ENCODE data around the gene ZBTB43. TPM values are rescaled to one million over a fixed set of nuclear protein-coding genes. Genes with fewer than 3 reads are reported as not detected.
"Not testable (repeated sequence)": the region's sequence is repeated elsewhere in the genome, so short reads cannot be mapped to it uniquely, and the experiment has no call there.

ZBTB43 gene
- total RNA-seq, 1 donor from 2014 or later, result 16.7 TPM

DNA sequence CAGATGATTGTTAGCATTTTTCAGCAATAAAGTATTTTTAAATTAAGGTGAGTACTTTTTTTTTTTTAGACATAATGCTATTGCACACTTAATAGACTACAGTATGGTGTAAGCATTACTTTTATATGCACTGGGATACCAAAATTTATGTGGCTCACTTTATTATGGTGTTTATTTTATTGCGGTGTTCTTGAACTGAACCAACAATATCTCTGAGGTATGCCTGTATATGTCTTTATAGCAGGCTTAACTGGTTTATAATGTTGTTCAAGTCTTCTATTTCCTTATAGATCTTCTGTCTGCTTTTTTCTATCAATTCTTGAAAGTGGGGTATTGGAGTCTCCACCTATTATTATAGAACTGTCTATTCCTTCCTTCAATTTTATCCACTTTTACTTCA, 18.0 kb downstream of the ZBTB43 start:
- Mint-ChIP-seq H3K27ac (no peak overlapping the region), H3K4me1 (ENCODE audit: unreplicated experiment) (peaks cover 4% of the 10 kb centered on the region), H3K36me3 (peaks cover 38% of the 10 kb centered on the region)

DNA sequence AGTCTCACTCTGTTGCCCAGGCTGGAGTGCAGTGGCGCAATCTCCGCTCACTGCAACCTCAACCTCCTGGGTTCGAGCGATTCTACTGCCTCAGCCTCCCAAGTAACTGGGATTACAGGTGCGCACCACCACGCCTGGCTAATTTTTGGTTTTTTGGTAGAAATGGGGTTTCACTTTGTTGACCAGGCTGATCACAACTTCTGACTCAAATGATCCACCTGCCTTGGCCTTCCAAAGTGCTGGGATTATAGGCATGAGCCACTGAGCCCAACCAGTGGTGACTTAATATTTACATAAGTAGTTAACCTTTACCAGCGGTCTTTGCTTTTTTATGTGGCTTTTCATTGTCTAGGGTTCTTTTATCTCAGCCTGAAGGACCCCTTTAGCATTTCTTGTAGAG, 19.2 kb downstream of the ZBTB43 start:
- DNase-seq (ENCODE audit: extremely low spot score, unreplicated experiment); H3K9me3 Mint-ChIP-seq; H3K27me3 Mint-ChIP-seq; H3K27ac Mint-ChIP-seq; H3K4me1 Mint-ChIP-seq (ENCODE audit: unreplicated experiment); H3K4me3 Mint-ChIP-seq: not testable (repeated sequence)
- H3K36me3 Mint-ChIP-seq, result peaks cover 30% of the 10 kb centered on the region

More for the DNA sequence above, 18.0 kb downstream of the ZBTB43 start:
- H3K9me3 Mint-ChIP-seq, result peaks cover 13% of the 10 kb centered on the region
- DNase-seq (ENCODE audit: extremely low spot score, unreplicated experiment), result no peak
- H3K4me3 Mint-ChIP-seq, result no peak overlapping the region
- TF ChIP-seq, protein P1, sequence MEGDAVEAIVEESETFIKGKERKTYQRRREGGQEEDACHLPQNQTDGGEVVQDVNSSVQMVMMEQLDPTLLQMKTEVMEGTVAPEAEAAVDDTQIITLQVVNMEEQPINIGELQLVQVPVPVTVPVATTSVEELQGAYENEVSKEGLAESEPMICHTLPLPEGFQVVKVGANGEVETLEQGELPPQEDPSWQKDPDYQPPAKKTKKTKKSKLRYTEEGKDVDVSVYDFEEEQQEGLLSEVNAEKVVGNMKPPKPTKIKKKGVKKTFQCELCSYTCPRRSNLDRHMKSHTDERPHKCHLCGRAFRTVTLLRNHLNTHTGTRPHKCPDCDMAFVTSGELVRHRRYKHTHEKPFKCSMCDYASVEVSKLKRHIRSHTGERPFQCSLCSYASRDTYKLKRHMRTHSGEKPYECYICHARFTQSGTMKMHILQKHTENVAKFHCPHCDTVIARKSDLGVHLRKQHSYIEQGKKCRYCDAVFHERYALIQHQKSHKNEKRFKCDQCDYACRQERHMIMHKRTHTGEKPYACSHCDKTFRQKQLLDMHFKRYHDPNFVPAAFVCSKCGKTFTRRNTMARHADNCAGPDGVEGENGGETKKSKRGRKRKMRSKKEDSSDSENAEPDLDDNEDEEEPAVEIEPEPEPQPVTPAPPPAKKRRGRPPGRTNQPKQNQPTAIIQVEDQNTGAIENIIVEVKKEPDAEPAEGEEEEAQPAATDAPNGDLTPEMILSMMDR (conservative IDR thresholded peaks at IDR 0.05), result no peak
- H3K27me3 Mint-ChIP-seq, result no peaks in the 10 kb centered on the region

DNA sequence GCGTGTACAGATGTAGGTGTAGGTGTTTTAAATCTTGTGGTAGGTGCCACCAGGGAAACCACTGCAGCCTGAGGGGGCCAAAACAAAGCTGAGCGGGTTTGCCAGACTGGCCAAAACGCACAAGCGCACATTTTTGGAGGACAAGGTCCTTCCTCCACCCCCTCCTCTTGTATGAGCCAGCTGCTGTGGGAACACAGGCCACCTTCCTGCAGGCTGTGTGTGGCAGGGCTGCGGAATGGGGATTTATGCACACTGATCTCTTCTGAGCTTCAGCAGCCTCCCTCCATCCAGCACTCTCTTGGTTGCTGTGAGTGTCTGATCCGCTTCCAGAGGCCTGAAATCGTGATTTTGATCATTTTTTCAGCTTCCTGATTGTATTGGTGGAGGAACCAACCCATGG, 22.4 kb downstream of the ZBTB43 start:
- no peak for DNase-seq (ENCODE audit: extremely low spot score, unreplicated experiment)
- Mint-ChIP-seq H3K27me3 (no peaks in the 10 kb centered on the region), H3K27ac (no peak overlapping the region), H3K36me3 (peaks cover 26% of the 10 kb centered on the region), H3K9me3 (no peaks in the 10 kb centered on the region), H3K4me1 (ENCODE audit: unreplicated experiment) (peaks cover 7% of the 10 kb centered on the region), H3K4me3 (no peak overlapping the region)
- TF ChIP-seq, protein P1 (conservative IDR thresholded peaks at IDR 0.05), result no peak

GRCh38 chr9:126829035-126829434, 24.2 kb downstream of the ZBTB43 start:
- TF ChIP-seq, protein P1 (conservative IDR thresholded peaks at IDR 0.05), result no peak
- no peaks in the 10 kb centered on the region for H3K27me3 Mint-ChIP-seq
- H3K4me3 Mint-ChIP-seq, result no peak overlapping the region
- no peaks in the 10 kb centered on the region for H3K9me3 Mint-ChIP-seq
- DNase-seq (ENCODE audit: extremely low spot score, unreplicated experiment), result no peak
- H3K4me1 Mint-ChIP-seq (ENCODE audit: unreplicated experiment), result peaks cover 7% of the 10 kb centered on the region
- H3K36me3 Mint-ChIP-seq, result peaks cover 29% of the 10 kb centered on the region
- H3K27ac Mint-ChIP-seq, result no peak overlapping the region

GRCh38 chr9:126830827-126831226, 26.0 kb downstream of the ZBTB43 start:
- H3K4me1 Mint-ChIP-seq (ENCODE audit: unreplicated experiment), result peaks cover 3% of the 10 kb centered on the region
- H3K36me3 Mint-ChIP-seq, result peaks cover 36% of the 10 kb centered on the region
- no peaks in the 10 kb centered on the region for H3K27me3 Mint-ChIP-seq
- H3K27ac Mint-ChIP-seq, result no peak overlapping the region
- TF ChIP-seq, protein P1 (conservative IDR thresholded peaks at IDR 0.05), result no peak
- H3K4me3 Mint-ChIP-seq, result no peak overlapping the region
- H3K9me3 Mint-ChIP-seq, result no peaks in the 10 kb centered on the region
- no peak for DNase-seq (ENCODE audit: extremely low spot score, unreplicated experiment)

- no peak for DNase-seq (ENCODE audit: extremely low spot score, unreplicated experiment)
- H3K9me3 Mint-ChIP-seq, result no peaks in the 10 kb centered on the region
- no peak overlapping the region for H3K4me3 Mint-ChIP-seq
- TF ChIP-seq, protein P1 (conservative IDR thresholded peaks at IDR 0.05), result no peak
- no peak overlapping the region for H3K27ac Mint-ChIP-seq
- H3K36me3 Mint-ChIP-seq, result peaks cover 34% of the 10 kb centered on the region
- H3K4me1 Mint-ChIP-seq (ENCODE audit: unreplicated experiment), result peaks cover 3% of the 10 kb centered on the region
- no peaks in the 10 kb centered on the region for H3K27me3 Mint-ChIP-seq
These were observed 27.6 kb downstream of the ZBTB43 start for GRCh38 chr9:126832440-126832839.
